Activated T-cell treated with anti-CD3 and anti-CD28 coated beads for 1 hour (primary cell): Measurements from ENCODE around the gene RNF8.
"Not testable (repeated sequence)": the region's sequence is repeated elsewhere in the genome, so short reads cannot be mapped to it uniquely, and the experiment has no call there.

ENCODE experiments used
- DNase-seq: peaks from one replicate; pipeline ENCODE4 v3.0.0-alpha.2; 2020; ENCODE audit warnings: low read depth

RNF8 gene

DNA sequence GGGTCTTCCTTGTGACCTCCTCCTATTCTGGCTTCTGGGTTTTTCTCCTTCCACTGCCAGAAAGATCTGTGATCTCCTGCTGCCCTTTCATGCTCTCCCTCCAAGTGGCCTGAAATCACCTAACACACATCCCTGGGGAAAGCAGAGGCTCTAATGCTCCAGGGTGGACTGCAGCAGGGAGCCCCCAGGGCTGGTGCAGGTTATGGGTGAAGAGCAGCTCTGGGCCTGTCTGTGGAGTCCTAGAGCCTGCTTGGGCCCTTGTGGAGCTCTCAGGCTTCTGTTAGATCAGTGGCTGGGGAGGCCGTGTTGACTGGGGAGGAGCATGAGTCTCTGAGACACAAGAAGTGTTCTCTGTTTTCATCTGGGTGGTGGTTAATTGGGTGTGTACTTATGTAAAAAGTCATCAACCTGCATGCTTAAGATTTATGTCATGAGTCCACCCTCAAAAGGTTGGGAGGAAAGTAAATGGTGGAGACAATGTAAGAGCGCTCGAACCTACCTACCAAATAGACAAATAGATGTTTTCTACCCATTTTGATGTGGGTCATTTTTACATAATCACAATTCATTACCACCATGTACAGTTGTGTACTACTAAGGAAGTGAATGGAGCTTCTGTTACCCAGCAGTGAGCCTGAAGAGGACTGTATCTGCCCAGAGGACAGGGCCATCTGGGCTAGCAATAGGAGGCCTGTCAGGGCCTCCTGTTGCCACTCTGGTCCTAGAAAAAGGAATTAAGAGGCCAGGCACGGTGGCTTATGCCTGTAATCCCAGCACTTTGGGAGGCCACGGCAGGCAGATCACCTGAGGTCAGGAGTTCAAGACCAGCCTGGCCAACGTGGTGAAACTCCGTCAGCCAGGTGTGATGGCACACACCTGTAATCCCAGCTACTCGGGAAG, 32.0 kb upstream of the RNF8 start:
- DNase-seq: no peak

DNA sequence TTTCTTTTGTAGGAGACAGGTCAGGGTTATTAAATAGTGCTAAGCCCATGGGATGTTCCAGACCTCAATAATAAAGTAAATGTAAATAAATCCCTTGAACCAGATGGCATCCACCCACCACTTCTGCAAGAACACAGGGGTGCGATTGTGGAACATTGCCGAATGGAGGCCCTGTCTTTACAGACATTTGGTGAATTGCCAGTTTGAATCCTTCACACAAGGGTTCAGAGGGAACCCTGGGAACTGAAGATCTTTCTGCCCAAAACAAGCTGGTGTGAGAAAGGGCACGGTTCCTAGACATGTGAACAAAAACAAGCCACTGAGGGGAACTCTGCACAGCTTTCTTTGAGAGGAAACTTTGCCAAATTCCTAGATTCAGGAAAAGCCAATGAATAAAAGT, 30.2 kb upstream of the RNF8 start:
- DNase-seq: no peak

DNA sequence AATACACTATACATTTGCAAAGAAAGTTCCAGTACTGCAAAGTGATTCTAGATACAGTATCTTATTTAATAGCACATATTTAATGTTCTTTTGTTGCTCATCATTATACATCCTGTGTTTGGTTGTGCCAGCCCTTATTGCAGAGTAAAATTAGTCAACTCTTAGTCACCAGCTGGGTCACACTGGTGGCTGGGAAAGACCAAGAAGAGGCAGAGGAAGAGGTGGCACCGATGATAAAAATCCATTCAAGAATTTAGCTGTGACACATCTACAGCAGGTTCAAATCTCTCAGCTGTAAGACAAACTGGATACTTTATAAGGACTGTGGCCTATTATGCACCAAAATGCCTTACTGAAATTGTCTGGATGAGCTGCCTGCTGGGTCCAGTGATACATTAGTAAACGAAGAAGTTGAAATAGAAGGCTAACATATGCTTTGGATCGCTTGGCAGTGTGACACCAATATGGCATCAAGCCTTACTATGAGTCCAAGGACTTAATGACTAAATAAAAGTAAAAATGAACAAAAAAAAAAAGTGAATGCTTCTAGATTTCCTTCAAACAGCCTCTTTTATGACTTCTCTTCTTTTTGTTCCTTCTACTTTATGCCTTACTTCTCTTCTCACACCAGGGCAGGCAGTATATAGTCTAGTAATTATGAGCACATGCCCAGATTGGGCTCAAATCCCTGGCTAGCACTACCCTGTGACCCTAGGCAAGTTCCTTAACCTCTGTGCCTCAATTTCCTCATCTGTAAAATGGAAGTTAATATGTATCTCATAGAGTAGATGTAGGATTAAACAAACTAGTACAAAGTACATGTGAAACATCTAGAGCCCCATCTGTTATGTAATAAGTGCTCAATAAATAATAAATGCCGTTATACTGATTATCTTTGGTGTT, 29.4 kb upstream of the RNF8 start:
- no peak for DNase-seq

DNA sequence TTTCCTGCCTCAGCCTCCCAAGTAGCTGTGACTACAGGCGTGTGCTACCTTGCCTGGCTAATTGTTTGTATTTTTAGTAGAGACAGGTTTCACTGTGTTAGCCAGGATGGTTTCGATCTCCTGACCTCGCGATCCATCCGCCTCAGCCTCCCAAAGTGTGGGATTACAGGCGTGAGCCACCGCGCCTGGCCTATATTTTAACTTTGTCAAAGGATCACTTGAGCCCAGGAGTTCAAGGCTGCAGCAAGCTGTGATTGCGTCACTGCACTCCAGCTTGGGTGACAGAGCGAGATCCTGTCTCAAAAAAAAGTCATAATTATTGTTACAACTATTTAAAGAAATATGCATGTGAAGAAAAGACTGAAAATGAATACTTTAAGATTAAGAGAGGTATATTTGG, 23.4 kb upstream of the RNF8 start:
- DNase-seq: not testable (repeated sequence)

DNA sequence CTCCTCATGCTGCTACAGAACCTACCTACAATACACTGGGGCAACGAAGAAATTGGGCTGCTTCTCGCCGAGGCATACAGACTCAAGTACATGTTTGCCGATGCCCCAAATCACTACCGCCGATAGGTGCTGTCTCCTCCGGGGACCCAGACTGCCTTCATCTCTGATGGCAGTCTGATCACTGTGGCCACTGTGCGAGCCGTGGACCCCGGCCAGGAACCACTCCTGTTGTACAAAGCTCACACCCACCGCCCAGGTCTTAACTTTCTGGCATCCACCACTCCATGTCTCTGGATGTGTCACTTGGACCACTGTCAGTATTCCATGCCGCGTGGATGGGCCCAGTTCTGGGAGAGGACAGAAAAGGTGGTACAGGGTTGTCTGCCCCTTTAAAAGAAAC, 22.7 kb upstream of the RNF8 start:
- no peak for DNase-seq

DNA sequence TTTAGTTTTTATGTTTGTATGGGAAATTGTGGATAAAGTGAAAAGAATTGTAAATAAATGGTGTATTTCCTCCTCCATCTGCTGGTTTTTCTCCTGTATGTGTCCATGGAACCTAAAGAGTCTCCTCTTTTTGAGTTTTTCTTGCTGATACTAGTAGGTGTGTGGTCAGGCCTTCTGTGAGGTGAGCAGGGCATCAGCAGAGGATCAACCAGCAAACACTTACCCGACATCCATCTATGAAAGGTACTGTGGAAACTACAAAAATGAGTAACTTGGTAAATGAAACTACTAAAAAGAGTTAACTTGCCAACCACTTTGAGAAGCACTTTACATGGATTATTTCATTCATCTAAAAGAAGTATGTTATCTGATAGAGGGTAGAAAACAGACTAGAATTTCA, 20.9 kb upstream of the RNF8 start:
- DNase-seq: no peak

DNA sequence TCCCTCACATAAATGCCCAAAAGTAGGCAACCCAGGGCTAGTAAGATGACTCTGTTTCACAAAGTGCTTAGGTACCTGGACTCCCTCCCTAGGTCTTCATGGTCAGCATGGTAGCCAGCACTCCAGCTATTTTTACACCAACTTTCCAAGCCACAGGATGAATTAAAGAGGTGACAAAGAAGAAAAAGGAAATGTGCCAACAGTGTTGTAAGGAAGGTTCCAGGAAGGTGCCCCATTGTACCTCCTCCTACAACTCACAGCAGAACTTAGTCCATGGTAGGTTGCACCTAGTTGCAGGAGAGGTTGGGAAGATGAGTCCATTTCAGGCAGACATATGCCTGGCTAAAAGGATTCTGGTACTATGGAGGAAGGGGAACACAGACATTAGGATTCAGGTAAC, 19.7 kb upstream of the RNF8 start:
- DNase-seq: no peak

DNA sequence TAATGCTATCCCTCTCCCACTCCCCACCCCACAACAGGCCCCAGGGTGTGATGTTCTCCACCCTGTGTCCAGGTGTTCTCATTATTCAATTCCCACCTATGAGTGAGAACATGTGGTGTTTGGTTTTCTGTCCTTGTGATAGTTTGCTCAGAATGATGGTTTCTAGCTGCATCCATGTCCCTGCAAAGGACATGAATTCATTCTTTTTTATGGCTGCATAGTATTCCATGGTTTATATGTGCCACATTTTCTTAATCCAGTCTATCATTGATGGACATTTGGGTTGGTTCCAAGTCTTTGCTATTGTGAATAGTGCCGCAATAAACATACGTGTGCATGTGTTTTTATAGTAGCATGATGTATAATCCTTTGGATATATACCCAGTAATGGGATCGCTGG, 15.5 kb upstream of the RNF8 start:
- DNase-seq: not testable (repeated sequence)

DNA sequence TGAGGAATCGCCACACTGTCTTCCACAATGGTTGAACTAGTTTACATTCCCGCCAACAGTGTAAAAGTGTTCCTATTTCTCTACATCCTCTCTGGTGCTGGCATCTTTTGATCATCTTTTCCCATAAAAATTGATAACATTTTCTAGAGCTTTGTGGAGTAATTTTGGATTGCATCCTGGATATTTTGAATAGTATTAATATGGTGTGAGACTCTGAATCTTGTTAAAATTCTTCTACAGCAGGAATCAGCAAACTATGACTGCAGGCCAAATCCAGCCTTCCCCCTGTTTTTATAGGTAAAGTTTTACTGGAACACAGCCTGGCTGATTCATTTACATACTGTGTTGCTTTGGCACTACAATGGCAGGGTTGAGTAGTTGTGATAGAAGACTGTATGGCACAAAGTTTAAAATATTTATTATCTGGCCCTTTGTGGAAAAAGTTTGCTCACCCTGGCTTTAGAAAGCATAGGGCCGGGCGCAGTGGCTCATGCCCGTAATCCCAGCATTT, 15.0 kb upstream of the RNF8 start:
- DNase-seq: no peak

DNA sequence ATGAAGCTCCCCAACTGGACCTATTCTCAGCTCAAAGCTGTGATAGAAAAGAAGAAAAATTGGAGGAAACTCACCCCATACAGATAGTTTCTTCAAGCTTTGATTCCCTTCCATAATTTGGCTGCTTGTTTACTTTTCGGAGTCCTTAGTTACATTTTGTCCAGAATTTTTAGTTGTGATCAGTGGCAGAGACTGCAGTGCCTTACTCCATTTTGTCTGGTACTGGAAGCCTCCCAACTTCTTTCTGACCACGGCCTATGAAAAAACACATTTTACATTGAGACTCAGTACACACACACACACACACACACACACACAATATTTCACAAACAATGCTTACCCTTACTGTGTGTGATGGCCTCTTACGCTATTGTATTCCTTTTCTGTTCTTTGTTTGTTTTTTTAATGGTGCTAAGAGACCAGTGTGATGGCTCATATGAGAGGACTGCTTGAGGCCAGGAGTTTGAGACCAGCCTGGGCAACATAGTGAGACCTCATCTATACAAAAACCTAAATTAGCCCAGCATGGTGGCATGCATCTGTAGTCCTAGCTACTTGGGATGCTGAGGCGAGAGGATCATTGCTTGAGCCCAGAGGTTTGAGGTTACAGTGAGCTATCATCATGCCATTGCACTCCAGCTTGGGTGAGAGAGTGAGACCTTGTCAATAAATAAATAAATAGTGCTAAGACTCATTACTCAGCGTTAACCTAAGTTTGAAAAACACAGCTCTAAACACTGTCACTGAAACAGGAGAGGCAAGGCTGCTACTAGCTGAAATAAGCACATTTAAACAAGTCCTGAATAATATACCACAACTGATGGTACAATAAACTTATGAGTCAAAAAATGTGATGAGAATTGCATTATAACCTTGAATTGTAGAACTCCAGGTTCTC, 13.8 kb upstream of the RNF8 start:
- no peak for DNase-seq

DNA sequence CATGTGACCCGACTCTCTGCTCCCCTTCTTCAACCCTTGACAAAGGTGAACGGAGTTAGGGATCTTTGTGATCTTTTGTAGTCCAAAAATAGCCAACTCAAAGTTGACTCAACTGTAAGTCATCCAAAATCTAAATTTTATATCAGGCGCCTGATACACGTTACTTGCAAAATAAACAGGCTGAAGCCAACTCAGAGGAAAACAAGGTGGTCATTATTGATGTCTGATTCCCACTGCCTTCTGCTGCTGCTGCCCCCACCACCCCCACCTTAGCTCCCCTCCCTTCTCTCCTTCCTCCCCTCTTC, 13.2 kb upstream of the RNF8 start:
- DNase-seq: no peak

DNA sequence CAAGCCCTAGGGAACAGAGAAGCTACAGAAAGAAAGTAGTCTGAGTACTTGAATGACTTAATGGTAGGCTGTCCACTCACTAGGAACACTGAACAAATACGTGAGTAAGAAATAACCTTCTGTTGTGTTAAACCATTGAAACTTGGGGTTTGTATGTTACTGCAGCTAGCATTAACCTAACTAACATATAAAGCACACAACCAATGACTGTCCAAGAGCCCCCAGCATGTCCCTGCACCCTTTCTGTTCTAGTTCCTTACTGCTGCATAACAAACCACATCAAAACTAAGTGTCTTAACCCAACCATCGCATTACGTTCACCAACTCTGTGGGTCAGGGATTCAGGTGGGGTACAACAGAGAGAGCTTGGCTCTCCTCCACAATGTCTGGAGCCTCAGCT, 10.5 kb upstream of the RNF8 start:
- DNase-seq: no peak

DNA sequence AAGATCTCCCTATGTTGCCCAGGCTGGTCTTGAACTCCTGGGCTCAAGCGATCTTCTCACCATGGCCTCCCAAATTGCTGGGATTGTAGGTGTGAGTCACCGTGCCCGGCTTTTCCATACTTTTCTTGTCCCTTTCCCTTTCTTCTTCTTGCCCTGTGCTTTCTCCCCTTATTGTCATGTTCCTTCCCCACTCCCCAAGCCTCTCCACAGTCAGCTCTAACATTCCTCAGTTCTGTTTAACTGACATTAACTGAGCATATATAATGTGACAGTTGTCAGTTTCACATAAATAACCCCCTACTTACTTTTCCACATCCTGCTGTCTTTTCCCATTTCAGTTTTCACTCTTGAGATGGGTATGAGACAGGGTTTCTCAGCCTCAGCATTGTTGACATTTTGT, 9.5 kb upstream of the RNF8 start:
- DNase-seq: no peak

DNA sequence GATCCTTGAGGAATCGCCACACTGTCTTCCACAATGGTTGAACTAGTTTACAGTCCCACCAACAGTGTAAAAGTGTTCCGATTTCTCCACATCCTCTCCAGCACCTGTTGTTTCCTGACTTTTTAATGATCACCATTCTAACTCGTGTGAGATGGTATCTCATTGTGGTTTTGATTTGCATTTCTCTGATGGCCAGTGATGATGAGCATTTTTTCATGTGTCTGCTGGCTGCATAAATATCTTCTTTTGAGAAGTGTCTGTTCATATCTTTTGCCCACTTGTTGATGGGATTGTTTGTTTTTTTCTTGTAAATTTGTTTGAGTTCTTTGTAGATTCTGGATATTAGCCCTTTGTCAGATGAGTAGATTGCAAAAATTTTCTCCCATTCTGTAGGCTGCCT, 8.0 kb upstream of the RNF8 start:
- not testable (repeated sequence) for DNase-seq

DNA sequence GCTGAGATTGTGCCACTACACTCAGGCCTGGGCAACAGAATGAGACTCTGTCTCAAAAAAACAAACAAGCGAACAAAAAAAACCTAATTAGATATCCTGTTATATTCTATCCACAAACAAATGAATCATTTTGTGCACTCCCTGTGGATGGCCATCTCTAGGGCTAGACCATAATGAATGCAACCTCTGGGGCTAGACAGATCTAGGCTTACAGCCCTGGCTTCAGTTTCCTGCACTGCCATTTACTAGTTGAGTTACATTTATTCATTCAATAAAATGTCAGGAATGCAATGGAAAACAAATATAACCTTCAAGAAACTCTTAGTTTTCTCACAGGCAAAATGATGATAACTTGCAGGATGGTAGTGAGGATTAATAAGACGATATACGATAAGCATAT, 6.6 kb upstream of the RNF8 start:
- DNase-seq: no peak

DNA sequence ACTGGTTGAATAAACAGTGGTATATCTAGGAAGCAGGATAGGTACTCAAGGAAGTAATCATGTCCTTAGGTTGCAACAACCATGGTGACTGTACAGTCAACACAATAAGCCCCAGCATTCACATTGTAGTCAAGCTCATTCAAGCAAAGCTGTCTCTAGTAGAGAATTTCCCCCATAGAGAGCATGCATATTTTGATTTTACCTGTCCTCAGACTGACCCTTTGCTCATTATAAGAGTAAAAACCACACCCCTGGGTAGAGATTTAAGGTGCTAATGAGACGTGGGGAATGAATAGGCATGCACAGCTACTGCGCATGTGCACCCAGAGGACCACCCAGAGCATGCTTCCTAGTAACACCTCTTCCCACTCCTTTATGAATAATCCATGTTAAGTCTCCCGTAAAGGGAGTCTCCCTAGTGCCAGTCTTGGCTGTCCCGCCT, 6.1 kb upstream of the RNF8 start:
- DNase-seq: no peak

DNA sequence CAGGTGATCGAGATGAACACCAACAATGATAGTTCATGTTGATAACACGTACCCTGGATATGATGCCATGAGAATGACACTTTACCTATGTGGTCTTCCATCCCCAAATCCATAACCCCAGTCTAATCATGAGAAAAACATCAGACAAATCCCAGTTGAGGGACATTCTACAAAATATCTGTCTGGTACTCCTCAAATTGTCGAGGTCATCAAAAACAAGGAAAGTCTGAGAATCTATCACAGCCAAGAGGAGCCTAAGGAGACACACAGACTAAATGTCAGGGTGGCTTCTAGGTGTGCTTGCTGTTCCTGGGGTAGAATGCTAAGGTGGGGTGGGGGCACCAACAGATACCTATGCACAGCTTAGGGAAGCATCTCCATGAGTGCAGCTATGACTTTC, 2.8 kb upstream of the RNF8 start:
- DNase-seq: no peak

DNA sequence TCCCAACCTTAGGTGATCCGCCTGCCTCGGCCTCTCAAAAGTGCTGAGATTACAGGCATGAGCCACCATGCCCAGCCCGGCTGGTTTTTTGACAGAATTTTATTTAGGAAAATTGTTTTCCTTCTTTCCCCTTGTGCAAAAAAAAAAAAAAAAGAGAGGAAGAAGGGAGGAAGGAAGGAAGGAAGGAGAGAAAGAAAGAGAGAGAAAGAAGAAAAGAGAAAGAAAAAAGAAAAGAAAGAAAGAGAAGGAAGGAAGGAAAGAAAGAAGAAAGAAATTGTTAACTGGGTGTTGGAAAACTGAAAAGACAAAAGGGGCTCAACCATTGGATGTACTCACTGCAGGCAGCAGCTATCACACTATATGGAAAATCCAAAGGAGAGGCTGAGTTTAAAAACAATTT, 1.4 kb upstream of the RNF8 start:
- no peak for DNase-seq

DNA sequence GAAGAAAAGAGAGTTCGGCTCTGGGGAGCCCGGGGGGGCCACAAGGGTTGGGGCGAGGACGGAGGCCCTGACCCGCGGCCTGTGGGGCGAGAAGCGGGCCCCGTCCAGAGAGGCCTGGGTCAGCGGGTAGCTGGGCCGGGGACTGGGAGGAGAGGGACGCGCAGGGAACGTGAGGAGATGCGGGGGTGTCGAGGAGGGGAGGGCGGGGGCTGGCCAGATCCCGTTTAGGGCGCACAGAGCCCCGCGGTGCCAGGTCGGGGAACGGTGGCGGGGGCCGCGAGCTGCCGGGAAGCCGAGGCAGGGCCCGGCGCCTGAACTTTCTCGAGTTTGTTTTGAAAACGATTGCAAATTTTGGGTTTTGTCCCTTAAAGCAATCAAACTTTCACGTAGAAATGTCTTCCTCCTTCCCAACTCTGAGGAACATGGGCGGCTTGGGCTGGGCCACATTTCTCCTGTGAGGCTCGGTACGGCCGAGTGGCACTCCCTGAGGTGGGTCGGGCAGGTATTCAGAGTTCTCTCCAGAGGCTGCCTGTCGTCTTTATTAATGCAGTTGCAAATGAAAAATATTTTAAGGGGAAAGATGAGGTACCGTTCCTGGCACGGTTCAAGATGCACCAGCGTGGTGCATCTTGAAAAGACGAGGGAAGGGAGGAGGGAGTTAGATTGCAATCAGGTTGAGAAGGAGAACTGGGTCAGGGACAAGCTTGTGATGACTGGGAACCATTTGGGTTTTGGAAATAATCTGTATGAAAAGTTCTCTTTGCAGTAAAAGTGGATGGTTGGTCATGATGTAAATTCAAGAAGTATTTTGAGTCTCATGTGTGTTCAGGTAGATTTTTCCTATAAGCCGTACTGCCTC, 972 bp downstream of the RNF8 start:
- DNase-seq: peak; percentile 0

DNA sequence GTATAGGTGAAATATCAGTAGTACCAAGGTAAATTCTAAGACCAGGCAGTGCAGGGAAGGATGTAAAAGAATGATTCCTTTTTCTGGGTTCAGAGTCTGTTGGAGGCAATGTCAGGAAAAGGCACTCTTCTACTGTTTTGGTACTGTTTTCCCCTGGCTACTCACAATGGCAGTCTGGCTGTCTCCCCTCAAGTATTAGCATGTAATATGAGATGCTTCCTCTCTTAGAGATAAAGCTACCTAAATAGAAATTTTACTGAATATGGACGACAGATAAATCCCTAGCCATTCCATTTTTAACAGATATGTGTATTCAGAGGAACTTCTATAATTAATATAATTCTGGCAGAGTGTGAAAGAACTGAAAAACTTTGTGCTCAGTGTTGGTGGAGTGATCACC, 3.5 kb downstream of the RNF8 start:
- DNase-seq: no peak

DNA sequence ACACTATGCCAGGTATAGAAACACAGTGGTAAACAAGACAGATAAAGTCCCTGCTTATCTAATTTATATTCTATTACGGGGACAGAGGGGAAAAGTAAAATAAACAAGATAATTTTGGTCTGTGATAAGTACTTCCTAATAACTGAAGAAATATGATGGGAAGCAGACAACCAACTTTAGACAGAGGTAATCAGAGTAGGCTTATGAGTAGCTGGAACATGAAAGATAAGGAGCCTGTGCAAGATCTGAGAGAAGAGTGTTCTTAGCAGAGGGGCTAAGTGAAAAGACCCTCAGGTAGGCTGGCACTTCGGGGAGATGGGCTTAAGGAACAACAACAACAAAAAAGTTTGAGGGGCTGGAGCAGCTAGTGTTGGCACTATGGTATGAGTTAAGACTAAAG, 4.1 kb downstream of the RNF8 start:
- no peak for DNase-seq
